ENCODE results near the gene JAG2.

JAG2 gene

DNA sequence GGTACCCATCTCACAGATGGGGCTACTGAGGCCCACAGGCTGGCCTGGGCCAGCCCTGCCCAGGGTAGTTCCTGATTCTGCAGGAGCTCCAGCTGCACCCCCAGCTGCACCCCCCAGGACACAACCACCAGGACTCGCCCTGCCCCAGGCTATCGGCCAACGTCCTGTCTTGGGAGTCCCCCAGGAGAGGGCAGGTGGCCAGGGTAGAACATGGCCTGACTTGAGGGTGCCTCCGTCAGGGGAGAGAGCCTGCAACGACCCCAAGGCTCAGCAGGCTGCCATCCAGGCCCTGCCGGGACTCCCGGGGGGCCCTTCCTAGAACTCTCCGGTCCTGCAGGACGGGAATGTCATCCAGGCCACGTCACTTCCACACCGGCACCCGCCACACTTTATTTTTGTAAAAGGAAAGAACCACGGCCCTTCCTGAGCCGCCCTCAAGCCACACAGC, 15.8 kb downstream of the JAG2 start:
- no peak overlapping the region for H3K9ac ChIP-seq (ENCODE audit: low read length)
- H3K4me3 ChIP-seq (ENCODE audit: low read length): no peak overlapping the region
- no peaks in the 10 kb centered on the region for H3K36me3 ChIP-seq (ENCODE audit: control insufficient read depth, insufficient read depth, low read length, severe bottlenecking)
- H3K27me3 ChIP-seq (replicated peaks; ENCODE audit: control insufficient read depth, insufficient read depth, low read length): peaks cover 15% of the 10 kb centered on the region
- peaks cover 5% of the 10 kb centered on the region for H3K9me3 ChIP-seq (ENCODE audit: control insufficient read depth, low read length)
- no peak for DNase-seq (ENCODE audit: low read depth)
- no peaks in the 10 kb centered on the region for H3K4me1 ChIP-seq (ENCODE audit: control insufficient read depth, insufficient read depth, low read length)

DNA sequence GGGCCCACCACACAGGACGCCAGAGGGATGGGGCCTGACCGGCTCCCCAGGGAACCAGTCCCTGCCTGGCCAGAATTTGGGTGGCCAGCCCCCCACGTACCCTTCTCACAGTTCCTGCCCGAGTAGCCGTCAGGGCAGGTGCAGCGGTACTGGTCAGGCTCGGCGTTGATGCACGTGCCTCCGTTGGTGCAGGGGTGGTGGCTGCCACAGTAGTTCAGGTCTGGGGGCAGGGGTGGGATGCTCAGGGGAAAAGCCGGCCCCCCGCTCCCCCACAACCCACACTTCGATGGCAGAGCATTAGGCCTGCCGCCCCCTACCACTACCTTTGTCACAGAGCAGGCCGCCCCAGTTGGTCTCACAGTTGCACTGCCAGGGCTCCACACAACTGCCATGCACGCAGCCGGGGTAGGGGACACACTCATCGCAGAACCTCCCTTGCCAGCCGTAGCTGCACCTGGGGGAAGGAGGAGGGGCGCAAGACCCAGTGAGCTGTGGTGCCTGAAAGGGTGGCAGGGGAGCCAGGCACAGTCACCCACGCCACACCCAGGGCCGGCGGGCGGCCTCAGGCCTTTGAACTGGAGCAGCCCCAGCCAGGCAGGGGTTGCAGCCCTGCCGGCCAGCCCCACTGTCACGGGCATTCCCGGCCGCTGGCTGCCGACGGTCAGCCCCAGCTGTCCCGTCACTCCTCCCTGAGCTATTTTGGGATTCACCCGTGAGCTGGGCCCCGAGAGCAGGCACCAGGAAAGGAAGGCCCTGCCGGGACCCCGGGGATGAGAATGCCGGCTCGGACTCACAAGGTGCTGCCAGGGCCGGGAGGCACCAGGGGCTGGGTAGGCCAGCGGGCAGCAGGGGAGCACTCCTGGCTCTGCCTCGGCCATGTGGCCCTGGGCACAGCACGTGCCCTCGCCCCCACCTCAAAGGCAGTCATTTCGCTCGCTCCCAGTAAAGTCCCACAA, 16.5 kb downstream of the JAG2 start:
- Histone ChIP-seq H3K4me1 (ENCODE audit: control insufficient read depth, insufficient read depth, low read length) (no peaks in the 10 kb centered on the region), H3K36me3 (ENCODE audit: control insufficient read depth, insufficient read depth, low read length, severe bottlenecking) (no peaks in the 10 kb centered on the region), H3K9ac (ENCODE audit: low read length) (no peak overlapping the region), H3K9me3 (ENCODE audit: control insufficient read depth, low read length) (no peaks in the 10 kb centered on the region), H3K27me3 (replicated peaks; ENCODE audit: control insufficient read depth, insufficient read depth, low read length) (peaks cover 11% of the 10 kb centered on the region), H3K4me3 (ENCODE audit: low read length) (no peak overlapping the region)
- DNase-seq (ENCODE audit: low read depth): no peak

DNA sequence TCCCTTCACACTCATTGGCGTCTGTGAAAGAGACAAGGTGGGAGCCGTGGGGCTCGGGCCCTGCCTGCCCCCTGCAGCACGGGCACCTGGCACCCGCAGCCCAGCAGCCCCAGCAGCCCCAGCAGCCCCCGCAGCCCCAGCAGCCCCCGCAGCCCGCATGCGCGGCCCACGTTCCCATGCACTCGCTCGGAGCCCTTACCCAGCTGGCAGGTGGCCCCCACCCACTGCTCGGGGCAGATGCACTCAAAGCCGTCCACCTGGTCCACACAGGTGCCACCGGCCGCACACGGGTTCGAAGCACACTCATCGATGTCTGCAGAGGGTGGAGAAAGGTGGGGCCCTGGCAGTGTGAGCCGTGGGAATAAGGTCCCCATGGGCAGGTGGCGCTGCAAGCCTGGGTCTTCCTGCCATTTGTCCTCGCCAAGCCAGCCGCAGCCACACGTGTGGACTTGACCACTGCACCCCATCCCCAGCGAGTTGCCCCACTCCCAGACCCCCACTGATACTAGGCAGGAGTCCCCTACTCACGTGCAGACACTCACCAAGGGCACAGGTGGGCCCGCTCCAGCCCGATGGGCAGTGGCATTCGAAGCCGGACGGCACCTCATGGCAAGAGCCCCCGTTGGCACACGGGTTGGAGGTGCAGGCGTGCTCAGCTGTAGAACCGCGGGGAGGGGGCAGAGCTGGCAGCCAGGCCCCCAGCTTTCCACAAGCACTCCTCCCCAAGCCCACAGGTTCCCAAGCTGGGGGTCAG, 17.3 kb downstream of the JAG2 start:
- Histone ChIP-seq H3K4me1 (ENCODE audit: control insufficient read depth, insufficient read depth, low read length) (no peaks in the 10 kb centered on the region), H3K9me3 (ENCODE audit: control insufficient read depth, low read length) (no peaks in the 10 kb centered on the region), H3K36me3 (ENCODE audit: control insufficient read depth, insufficient read depth, low read length, severe bottlenecking) (no peaks in the 10 kb centered on the region), H3K4me3 (ENCODE audit: low read length) (no peak overlapping the region), H3K9ac (ENCODE audit: low read length) (no peak overlapping the region), H3K27me3 (replicated peaks; ENCODE audit: control insufficient read depth, insufficient read depth, low read length) (peaks cover 10% of the 10 kb centered on the region)
- DNase-seq (ENCODE audit: low read depth): no peak

DNA sequence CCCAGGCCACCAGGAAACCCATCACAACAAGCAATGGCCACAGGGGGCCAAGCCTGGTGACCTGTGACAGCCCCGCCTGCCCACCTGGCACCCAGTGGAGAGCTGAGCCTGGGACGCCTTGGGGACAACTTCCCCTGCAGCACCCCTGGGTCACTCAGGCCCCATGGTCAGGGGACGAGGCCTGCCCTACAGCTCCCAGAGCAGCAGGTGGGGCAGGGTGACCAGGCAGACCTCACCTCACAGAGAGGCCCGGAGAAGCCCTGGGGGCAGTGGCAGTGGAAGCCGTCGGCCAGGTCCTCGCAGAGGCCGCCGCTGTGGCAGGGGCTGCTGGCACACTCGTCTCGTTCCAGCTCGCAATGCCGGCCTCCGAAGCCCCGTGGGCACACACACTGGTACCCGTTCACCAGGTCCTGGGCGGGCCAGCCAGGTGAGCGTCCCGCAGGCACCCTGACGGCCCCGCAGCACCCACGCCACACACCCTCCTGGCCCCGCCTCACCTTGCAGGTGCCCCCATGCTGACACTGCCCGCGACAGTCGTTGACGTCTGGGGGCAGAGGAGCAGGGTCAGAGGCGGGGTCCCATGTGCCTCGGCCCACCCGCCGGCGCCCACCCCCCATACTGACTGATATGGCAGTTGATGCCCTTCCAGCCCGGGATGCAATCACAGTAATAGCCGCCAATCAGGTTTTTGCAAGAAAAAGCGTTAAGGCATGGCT, 18.1 kb downstream of the JAG2 start:
- Histone ChIP-seq H3K9me3 (ENCODE audit: control insufficient read depth, low read length) (no peaks in the 10 kb centered on the region), H3K4me3 (ENCODE audit: low read length) (no peak overlapping the region), H3K36me3 (ENCODE audit: control insufficient read depth, insufficient read depth, low read length, severe bottlenecking) (no peaks in the 10 kb centered on the region), H3K9ac (ENCODE audit: low read length) (no peak overlapping the region), H3K4me1 (ENCODE audit: control insufficient read depth, insufficient read depth, low read length) (no peaks in the 10 kb centered on the region), H3K27me3 (replicated peaks; ENCODE audit: control insufficient read depth, insufficient read depth, low read length) (peaks cover 10% of the 10 kb centered on the region)
- no peak for DNase-seq (ENCODE audit: low read depth)

DNA sequence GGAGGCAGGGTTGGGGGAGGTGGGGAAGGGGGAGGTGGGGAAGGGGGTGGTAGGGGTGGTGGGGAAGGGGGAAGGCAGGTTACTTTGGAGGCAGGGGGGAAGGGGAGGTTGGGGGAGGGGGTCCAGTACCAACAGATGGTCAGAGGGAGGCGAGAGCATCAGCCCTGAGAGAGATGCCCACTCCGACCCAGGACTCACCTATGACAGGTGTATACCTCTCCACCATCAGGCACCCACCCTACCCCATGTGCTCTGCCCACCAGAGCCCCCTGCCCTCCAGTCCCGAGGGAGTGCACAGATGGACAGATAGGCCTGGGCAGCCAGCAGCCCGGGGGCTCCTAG, 18.6 kb downstream of the JAG2 start:
- Histone ChIP-seq H3K27me3 (replicated peaks; ENCODE audit: control insufficient read depth, insufficient read depth, low read length) (peaks cover 10% of the 10 kb centered on the region), H3K9me3 (ENCODE audit: control insufficient read depth, low read length) (no peaks in the 10 kb centered on the region), H3K4me1 (ENCODE audit: control insufficient read depth, insufficient read depth, low read length) (no peaks in the 10 kb centered on the region), H3K36me3 (ENCODE audit: control insufficient read depth, insufficient read depth, low read length, severe bottlenecking) (no peaks in the 10 kb centered on the region), H3K4me3 (ENCODE audit: low read length) (no peak overlapping the region), H3K9ac (ENCODE audit: low read length) (no peak overlapping the region)
- DNase-seq (ENCODE audit: low read depth): no peak

DNA sequence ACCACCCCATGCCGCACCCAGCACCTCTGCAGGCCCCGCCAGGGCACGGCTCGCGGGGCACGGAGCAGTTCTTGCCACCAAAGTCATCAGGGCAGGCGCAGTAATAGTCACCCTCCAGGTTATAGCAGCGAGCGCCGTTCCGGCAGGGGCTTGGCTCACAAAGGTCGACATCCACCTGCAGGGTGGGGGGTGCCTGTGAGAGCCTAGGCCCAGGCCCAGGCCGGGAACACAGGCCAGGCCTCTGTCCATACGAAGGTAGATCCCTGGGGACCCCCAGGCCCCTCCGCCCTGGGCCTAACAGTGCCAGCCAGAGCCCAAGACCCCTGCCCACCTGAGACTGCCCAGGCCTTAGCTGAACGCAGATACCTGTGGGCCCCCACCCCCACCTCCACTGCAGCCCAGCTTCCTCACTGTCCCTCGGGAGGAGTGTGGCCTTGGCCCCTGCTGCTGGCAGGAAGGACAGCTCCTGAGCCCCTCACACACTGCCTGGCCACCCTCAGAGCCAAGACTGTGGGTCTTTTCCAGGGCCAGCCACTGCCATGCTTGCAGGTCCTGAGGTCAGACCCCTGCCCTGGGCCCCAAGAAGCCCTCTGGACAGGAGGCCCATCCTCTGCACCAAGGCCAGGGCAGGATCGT, 19.3 kb downstream of the JAG2 start:
- Histone ChIP-seq H3K9ac (ENCODE audit: low read length) (no peak overlapping the region), H3K4me1 (ENCODE audit: control insufficient read depth, insufficient read depth, low read length) (no peaks in the 10 kb centered on the region), H3K4me3 (ENCODE audit: low read length) (no peak overlapping the region), H3K9me3 (ENCODE audit: control insufficient read depth, low read length) (no peaks in the 10 kb centered on the region), H3K36me3 (ENCODE audit: control insufficient read depth, insufficient read depth, low read length, severe bottlenecking) (no peaks in the 10 kb centered on the region), H3K27me3 (replicated peaks; ENCODE audit: control insufficient read depth, insufficient read depth, low read length) (peaks cover 10% of the 10 kb centered on the region)
- DNase-seq (ENCODE audit: low read depth): no peak

DNA sequence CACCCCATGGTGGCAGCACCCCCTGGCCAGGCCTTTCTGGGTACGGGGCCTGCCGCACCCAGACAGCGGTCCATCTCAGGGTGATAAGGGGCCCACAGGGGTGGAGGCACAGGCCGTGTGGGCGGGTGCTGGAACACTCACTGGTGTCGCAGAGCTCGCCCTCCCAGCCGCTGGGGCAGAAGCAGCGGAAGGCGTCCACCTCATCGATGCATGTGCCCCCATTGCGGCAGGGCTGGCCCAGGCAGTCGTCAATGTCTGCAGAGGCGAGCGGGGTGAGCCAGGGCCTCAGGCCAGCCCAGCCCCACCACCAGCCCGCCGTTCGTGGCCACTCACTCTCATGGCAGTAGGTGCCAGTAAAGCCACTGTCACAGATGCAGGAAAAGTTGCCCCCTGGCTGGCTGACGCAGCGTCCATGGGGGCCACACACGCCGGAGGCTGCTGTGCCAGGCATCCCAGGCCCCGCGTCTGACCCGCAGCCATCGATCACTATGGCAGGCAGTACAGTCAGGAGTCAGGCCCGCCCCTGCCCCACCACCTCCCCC, 19.9 kb downstream of the JAG2 start:
- no peak overlapping the region for H3K4me3 ChIP-seq (ENCODE audit: low read length)
- no peak overlapping the region for H3K9ac ChIP-seq (ENCODE audit: low read length)
- H3K36me3 ChIP-seq (ENCODE audit: control insufficient read depth, insufficient read depth, low read length, severe bottlenecking): no peaks in the 10 kb centered on the region
- H3K4me1 ChIP-seq (ENCODE audit: control insufficient read depth, insufficient read depth, low read length): no peaks in the 10 kb centered on the region
- H3K9me3 ChIP-seq (ENCODE audit: control insufficient read depth, low read length): no peaks in the 10 kb centered on the region
- DNase-seq (ENCODE audit: low read depth): no peak
- peaks cover 7% of the 10 kb centered on the region for H3K27me3 ChIP-seq (replicated peaks; ENCODE audit: control insufficient read depth, insufficient read depth, low read length)

DNA sequence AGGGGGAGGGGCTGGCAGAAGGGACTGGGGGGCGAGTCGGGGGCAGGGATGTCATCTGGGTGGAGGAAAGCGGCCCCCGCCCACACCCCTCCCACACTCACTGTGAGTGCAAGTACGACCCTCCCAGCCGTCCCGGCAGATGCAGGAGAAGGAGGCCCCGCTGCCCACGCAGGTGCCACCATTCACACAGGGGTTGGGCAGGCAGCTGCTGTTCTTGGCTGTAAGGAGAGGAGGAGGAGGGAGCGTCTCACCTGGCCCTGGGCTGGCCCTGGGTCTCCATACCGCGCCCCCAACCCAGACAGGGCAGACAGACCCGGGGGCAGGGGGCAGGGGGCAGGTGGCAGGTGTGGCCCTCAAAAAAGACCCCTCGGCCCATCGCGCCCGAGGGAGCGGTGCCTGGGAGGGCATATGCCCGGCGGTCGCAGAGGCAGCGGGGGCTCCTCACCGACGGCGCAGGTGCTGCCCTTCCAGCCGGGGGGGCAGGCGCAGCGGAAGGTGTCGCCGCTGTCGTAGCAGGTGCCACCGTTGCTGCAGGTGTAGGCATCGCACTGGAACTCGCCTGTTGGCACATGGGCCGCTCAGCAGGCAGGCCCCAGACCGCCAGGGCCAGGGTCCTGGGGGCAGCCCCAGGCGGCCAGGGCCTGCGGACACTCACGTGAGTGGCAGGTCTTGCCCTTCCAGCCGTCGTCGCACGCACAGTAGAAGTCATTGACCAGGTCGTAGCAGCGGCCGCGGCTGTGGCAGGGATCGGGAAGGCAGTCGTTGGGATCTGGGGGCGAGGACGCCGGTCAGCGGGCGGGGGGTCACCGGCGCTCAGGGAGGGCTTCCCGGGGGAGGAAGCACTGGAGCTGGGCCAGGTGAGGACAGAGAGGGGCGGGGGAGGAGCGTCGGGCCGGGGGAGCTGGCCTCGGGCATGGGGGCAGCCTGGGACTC, 20.6 kb downstream of the JAG2 start:
- DNase-seq (ENCODE audit: low read depth): no peak
- Histone ChIP-seq H3K9ac (ENCODE audit: low read length) (no peak overlapping the region), H3K36me3 (ENCODE audit: control insufficient read depth, insufficient read depth, low read length, severe bottlenecking) (no peaks in the 10 kb centered on the region), H3K4me3 (ENCODE audit: low read length) (no peak overlapping the region), H3K9me3 (ENCODE audit: control insufficient read depth, low read length) (no peaks in the 10 kb centered on the region), H3K27me3 (replicated peaks; ENCODE audit: control insufficient read depth, insufficient read depth, low read length) (peaks cover 2% of the 10 kb centered on the region), H3K4me1 (ENCODE audit: control insufficient read depth, insufficient read depth, low read length) (no peaks in the 10 kb centered on the region)

DNA sequence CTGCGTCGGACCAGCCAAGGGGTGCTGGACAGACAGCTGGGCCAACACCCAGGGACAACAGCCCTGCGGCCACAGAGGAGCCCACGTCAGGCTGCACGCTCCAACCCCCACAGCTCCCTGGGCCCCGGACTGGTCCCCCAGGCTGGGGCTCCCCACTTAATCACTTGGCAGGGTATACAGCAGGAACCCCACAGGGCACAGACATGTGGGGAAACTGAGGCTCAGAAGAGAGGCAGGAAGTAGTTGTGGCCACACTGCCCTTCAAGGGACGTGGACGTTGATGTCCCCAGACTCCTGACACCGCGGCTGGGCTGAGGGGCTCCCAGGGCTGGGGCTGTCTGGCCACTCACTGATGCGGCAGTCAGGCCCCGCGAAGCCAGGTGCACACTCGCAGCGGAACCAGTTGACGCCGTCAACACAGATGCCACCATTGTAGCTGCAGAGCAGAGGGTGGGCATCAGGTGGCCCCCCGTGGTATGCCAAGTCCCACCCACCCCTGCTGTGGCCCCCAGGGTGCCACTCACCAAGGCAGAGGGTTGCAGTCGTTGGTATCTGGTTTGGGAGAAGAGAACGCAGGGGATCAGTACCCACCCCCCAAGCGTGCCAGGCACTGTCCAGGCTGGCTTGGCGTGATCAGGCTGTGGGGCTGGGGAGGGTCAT, 21.5 kb downstream of the JAG2 start:
- Histone ChIP-seq H3K4me1 (ENCODE audit: control insufficient read depth, insufficient read depth, low read length) (no peaks in the 10 kb centered on the region), H3K9me3 (ENCODE audit: control insufficient read depth, low read length) (no peaks in the 10 kb centered on the region), H3K9ac (ENCODE audit: low read length) (no peak overlapping the region), H3K4me3 (ENCODE audit: low read length) (no peak overlapping the region), H3K36me3 (ENCODE audit: control insufficient read depth, insufficient read depth, low read length, severe bottlenecking) (no peaks in the 10 kb centered on the region), H3K27me3 (replicated peaks; ENCODE audit: control insufficient read depth, insufficient read depth, low read length) (no peaks in the 10 kb centered on the region)
- no peak for DNase-seq (ENCODE audit: low read depth)
